HG03469 (cell line): Measurements from ENCODE around the gene DHX32.
"Not testable (repeated sequence)": the region's sequence is repeated elsewhere in the genome, so short reads cannot be mapped to it uniquely, and the experiment has no call there.

ENCODE experiments used
- ATAC-seq: cut with Tn5 transposase; IDR thresholded peaks from one replicate; pipeline ENCODE4 v1.9.1; 2021; ENCODE audit warnings: mild to moderate bottlenecking, moderate library complexity, moderate number of reproducible peaks; ENCODE audit not compliant: unreplicated experiment

Gene DHX32, protein sequence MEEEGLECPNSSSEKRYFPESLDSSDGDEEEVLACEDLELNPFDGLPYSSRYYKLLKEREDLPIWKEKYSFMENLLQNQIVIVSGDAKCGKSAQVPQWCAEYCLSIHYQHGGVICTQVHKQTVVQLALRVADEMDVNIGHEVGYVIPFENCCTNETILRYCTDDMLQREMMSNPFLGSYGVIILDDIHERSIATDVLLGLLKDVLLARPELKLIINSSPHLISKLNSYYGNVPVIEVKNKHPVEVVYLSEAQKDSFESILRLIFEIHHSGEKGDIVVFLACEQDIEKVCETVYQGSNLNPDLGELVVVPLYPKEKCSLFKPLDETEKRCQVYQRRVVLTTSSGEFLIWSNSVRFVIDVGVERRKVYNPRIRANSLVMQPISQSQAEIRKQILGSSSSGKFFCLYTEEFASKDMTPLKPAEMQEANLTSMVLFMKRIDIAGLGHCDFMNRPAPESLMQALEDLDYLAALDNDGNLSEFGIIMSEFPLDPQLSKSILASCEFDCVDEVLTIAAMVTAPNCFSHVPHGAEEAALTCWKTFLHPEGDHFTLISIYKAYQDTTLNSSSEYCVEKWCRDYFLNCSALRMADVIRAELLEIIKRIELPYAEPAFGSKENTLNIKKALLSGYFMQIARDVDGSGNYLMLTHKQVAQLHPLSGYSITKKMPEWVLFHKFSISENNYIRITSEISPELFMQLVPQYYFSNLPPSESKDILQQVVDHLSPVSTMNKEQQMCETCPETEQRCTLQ

DNA sequence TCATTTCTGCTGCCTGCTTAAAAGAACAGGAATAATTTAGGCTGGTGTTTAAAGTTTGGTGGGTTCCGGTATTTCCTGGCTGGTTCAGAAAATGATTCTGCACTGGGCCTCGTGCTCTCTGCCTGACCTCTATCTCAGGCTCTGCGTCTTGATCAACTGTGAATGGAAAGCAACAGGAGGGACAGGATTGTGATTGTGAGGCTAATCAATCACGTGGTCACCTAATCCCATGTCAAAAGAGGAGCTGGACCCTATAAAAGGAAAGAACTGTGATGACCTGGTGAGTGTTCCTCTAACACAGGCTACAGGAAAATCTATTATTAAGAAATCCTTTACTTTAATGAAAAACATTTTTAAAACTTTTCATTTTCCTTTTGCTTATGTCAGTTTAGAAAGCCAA lies at the start of gene DHX32:
TSS of gene DHX32 (minus strand) at position 101 of the 400 bp plus-strand sequence. CDS start 468 bp downstream, outside the sequence.
- ATAC-seq, result no peak

DNA sequence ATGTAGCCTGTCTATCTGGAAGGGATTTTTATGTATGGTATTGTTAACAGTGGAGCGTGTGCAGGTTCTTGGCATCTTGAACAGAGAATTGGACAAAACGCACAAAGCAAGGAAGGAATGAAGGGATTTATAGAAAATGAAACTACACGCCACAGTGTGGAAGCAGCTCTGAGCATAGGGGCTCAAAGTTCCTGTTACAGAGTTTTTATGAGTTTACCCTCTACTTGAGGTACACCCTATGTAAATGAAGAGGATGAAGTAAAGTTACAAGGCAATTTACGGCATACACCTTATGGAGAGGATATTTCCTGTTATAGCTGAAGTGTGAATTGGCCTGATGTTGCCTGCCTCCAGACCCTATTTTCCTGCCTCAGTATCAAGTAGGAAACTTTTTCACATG lies 48.5 kb upstream of the DHX32 start:
- ATAC-seq, result no peak

DNA sequence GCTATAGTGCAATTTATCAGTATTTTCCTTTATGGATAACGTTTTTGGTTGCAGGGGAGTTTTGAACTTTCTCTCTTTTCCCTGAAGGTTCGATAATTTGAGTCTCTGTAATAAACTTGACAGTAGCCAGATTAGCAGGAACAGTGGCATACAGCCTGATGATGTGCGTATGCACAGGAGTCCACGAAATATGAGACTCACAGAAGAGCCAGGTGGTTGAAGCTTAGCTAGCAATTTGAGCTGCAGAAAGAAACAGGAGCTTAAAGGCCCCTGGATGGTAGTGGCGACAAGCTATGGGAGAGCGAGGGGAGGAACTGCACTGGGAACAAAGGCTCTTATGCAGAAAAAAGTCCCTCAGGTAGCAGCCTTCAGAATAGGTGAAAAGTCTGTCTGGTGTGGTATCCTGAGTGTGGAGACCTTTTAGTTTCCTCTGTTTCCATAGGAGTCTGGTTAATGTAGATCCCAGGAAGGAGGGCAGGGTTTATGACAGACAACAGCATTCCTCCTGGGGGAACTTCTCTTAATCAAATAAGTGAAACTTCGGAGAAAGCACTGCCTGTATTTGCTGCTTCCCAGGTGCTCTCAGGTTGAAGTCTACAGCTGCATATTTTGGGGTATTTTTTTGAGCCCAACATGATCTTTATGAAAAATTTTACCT lies 48.0 kb upstream of the DHX32 start:
- no peak for ATAC-seq

DNA sequence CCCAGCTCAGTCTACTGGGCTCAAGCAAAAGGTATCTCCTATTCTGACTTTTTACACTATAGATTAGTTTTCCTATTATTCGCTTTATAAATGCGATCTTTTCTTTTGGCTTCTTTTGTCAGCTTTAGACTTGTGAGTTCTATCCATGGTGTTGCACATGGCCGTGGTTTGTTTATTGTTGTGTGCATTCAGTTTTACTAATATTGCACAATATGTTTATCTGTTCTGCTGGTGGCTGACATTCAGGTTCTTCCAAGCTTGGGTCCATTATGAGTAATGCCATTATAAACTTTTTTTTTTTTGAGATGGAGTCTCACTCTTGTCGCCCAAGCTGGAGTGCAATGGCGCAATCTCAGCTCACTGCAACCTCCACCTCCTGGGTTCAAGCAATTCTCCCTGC lies 46.2 kb upstream of the DHX32 start:
- not testable (repeated sequence) for ATAC-seq

DNA sequence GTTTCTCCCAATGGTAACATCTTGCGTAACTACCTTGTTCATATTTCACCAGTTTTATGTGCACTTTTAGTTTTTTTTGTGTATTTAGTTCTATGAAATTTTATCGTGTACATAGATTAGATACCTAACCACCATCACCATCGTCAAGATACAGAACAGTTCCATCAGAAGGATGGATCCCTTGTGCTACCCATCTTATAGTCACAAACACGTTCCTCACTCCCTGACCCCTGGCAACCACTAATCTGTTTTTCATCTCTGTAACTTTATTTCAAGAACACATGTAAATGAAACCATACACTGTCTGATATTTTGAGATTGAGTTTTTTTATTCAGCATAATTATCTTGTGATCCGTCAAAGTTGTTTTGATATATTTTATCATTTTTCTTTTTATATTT lies 45.2 kb upstream of the DHX32 start:
- ATAC-seq, result no peak

DNA sequence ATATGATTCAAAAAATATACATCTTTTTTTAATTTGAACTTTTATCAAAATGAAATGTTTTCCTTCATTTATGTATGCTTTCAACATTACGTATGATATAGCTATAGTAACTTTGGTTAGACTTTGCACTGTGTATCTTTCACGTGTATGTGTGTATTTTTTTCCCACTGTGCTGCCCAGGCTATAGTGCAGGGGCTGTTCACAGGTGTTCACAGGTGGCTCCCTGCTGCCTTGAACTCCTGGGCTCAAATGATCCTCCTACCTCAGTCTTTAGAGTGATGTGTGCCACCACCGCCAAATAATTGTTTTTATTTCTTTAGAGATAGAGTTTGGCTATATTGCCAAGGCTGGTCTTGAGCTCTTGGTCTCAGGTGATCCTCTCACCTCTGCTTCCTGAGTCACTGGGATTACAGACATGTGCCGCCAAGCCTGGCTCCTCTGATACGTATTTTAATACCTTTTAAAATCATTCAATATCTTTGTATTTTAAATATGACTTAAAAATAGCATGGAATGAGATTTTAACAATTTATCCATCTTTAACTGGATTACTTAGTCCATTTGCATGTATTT lies 44.3 kb upstream of the DHX32 start:
- no peak for ATAC-seq

DNA sequence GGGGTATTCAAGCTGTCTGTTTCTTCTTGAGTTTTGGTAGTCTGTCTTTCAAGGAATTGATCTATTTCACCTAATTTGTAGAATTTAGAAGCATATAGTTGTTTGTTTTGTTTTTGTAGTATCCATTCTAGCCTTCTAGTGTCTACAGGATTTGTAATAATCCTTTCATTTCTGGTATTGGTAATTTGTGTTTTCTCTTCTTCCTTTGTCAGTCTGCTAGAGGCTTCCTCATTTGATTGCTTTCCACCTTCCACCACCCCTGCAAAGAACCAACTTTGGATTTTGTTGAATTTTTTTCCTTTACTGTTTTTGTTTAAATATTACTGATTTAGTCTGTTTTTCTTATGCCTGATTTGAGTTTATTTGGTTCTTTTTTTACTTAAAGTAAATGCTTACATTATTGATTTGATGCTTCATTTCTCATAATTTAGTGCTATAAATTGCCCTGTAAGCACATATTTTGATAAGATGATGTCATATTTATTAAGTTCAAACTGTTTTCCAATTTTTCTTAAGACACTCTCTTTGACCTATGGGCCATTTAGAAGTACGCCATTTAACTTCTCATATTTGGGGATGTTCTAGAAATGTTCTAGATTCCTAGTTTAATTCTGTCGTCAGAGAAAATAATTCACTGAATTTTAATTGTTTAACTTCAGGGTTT lies 40.7 kb upstream of the DHX32 start:
- not testable (repeated sequence) for ATAC-seq

DNA sequence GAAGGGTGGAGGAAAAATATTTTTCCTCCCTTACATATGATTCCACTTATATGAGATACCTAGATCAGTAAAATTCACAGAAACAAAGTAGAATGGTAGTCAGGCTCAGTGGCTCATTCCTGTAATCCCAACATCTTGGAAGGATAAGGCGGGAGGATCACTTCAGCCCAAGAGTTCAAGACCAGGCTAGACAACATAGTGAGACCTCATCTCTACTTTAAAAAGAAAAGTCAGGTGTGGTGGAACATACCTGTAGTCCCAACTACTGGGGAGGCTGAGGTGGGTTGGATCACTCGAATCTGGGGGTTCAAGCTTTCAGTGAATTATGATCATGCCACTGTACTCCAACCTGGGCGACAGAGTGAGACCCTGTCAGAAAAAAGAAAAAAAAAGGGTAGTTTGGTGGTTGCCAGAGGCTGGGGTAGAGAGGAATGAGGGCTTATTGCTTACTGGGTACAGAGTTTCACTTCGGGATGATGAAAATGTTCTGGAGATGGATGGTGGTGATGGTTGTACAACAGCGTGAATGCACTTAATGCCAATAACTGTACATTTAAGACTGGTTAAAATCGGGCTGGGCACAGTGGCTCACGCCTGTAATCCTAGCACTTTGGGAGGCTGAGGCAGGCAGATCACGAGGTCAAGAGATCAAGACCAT lies 36.7 kb upstream of the DHX32 start:
- not testable (repeated sequence) for ATAC-seq

DNA sequence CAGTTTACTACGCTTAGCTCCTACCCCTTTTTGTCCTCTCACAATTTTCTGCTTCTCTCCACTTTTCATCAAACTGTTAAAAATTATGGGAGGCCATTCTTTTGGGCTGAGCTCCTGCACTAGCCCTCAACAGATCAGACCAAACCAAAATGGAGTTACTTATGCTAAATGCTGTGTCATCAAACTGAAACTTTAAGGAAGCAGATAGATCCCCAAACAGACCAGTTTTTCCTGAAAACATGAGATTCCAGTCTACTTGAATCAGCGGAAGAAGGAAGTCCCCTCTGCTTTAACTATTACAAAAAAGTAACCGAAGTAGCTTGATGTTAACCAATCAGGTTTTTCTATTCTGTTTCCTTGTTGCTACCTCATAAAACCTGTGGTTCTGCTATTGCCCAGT lies 35.9 kb upstream of the DHX32 start:
- no peak for ATAC-seq

DNA sequence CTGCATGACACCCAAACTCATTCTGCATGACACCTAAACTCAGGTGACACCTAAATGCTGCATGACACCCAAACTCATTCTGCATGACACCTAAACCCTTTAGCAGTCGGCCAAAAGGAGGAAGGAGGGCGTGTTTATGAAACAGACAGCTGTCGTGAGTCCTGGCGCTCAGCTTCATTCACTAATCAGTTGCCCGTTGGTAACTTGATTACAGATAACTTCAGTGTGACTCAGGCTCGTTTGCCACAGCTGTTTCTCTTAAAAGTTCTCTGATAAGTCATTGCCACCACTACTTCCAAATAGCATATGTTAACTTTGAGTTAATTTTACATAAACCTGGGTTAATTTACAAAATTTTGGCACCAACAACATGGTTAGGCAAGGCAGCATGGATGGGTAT lies 32.2 kb upstream of the DHX32 start:
- not testable (repeated sequence) for ATAC-seq

DNA sequence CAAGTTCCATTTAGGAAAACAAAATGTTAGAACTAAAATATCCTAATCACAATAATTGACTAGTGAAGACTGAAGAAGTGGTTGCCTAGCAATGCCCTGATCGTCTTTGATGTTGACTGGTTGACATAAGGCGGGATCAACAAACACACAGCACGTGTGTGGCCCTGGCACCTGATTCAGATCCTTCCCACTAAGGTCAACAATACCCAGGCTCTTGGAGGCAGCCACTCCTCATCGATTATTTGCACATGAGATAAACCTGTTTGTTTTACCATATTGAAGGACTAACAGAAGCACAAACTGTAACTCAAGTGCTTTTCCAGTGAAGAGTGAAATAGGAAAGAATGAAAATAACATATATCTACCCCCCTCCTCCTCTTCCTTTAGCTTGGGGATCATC lies 30.9 kb upstream of the DHX32 start:
- ATAC-seq, result no peak

DNA sequence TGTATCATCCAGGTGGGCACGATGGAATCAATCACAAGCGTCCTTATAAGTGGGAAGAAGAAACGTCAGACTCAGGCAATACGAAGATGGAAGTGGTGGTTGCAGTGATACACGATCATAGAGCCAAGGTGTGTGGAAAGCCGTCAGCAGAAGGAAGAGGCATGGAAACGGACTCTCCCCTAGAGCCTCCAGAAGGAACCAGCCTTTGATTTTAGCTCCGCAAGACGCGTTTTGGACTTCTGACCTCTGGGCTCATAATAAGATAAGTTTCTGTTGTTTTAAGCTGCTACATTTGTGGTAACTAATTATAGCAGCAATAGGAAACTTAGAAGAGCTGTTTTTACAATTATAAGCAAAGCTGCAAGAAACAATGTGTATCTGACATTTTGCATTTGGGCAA lies 30.1 kb upstream of the DHX32 start:
- ATAC-seq, result no peak

DNA sequence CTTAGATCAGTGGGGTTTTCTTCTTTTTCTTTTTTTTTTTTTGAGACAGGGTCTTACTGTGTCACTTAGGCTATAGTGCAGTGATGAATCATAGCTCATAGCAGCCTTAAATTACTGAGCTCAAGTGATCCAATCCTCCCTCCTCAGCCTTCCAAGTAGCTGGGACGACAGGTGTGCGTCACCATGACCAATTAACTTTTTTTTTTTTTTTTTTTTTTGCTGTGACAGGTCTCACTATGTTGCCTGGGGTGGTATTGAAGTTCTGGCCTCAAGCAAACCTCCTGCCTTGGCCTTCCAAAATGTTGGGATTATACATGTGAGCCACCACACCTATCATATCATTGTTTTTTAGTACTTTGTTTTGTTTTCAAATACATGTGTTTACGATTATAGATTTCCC lies 28.4 kb upstream of the DHX32 start:
- not testable (repeated sequence) for ATAC-seq

DNA sequence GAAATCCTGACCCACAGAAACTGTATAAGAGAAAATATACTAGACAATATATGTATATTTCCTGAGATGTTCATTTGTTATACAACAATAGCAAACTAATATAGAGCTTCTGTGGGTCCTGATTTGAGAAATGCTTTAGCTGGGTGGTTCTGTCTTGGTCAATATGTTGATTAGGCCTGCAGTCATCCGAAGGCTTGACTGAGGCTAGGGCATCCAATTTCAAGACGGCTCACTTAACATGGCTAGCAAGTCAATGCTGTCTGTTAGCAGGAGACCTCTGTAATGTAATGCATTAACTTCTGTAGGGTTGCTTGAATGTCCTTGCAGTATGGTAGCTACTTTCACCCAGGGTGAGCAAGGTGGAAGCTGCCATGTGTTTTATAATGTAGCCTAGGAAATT lies 27.7 kb upstream of the DHX32 start:
- ATAC-seq, result not testable (repeated sequence)

DNA sequence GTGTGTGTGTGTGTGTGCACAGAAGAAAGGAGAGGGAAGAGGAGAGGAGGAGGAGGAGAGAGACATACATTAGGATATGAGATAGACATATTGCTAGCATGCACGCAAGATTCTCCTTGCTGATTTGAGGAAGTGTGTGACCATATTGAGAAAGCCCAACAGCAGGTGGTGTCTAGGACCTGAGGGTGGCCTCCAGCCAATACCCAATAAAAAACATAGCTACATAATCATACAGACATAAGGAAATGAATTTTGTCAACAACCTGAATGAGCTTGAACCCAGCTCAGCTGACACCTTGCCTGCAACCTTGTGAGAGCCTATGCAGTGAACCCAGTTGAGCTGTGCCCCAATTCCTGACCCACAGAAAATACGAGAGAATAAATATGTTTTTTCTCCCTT lies 26.5 kb upstream of the DHX32 start:
- ATAC-seq, result not testable (repeated sequence)

DNA sequence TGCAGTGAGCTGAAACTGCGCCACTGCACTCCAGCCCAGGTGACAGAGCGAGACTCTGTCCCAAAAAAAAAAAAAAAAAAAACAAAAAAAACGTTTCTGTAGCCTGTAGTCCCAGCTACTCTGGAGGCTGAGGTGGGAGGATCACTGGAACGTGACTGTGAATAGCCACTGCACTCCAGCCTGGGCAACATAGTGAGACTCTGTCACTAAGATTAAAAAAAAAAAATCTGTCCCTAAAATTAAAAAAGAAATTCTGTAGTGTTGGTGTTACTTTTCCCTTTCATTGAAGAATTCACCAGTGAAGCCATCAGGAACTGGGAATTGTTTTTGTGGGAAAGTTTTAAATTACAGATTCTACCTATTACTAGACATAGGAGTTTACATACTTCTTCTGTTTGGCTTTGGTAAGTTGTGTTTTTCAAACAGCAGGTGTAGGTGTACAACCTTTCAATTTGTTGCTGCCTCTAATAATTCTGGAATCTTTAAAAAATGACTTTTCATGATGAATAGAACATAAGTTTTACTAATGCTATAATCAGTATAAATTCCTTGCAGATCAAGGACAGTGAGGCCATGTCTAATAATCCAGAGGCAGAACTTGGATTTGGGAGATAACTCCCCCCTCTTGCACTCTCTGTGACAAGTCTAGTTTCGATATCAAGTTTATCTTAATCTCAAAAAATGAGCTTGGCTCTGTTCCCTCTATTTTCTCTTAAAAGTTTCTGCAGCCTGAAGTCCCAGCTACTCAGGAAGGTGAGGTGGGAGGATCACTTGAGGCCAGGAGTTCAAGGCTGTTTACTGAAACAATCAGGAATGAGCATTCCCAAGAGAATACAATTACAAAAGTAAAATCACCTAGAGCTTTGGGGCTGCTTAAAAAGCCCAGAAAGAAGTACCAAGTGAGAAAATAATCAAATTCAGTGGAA lies 24.2 kb upstream of the DHX32 start:
- not testable (repeated sequence) for ATAC-seq

DNA sequence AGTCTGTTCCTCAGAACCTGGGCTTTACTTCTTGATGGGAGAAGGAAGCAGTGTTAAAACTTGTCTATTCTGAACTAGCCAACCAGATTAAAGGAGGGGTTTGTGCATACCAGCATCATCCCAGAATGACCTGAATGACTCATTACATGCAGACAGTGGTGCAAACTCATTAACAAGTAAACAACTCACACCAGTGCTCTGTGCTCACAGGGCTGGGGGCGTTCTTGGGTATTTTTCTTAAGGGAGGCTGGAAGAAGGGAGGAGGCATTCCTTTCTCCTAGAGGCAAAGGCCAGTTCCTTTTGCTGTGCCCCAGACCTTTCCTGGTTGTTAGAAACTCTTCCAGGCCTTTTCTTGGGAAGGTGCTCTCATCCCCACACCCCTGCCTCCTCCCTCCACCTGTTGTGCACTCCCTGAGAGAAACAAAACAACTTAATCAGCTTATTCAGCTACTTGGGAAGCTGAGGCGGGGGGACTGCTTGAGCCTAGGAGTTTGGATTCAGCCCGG lies 22.1 kb upstream of the DHX32 start:
- not testable (repeated sequence) for ATAC-seq

DNA sequence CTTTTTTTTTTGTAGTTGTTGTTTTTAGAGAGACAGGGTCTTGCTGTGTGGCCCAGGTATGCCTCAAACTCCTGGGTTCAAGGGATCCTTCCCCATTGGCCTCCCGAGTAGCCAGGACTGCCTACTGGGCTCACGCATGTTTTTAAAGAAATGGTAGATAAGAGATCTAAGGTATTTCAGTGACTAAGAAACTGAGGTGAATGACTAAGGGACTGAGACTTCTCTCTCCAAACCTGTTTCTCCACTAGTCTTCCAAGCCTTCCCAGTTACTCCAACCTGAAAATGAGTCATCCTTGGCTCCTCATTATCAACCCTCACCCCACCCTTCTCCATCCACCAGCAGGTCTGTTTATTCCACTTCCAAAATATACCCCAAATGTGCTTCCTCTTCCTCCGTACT lies 19.9 kb upstream of the DHX32 start:
- ATAC-seq, result not testable (repeated sequence)

DNA sequence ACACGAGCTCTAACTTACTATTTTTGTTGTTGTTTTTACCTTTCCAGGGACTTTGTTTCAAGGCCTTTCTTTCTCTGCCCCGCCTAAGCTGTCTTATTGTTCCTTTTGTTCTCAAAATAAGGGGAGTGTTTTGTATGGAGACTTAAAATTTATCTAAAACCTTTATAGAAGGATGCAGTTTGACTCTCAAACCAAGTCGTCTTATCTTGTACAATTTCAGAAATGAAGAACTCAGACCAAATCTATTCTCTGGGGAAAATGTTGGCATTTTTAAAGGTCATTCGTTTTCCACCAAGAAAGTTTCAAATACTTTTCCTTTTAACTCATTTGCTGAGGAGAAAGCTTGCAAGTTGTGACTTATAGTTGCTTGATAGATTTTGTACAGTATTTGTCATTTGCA lies 16.2 kb upstream of the DHX32 start:
- ATAC-seq, result not testable (repeated sequence)
